HepG2 (cell line): Measurements from ENCODE around the gene SFXN1. TPM values are rescaled to one million over a fixed set of nuclear protein-coding genes. Genes with fewer than 3 reads are reported as not detected.

Source experiments
- ATAC-seq: fragments of 200-7000 bp; cut with Tn5 transposase; 3 replicates; pipeline ENCODE4 v1.9.1; 2020; ENCODE audit warnings: mild to moderate bottlenecking, moderate library complexity
- BruUV-seq: library from RNA; stranded (reverse); fragments of 400-500 nt; replicated peaks from 2 replicates; lab custom pipeline; 2021; lab: Mats Ljungman, UMichigan
- CTCF ChIA-PET: fragments of 300-600 bp; formaldehyde crosslinking; extraction: SDS; loops from one replicate; lab custom pipeline; 2021; ENCODE audit warnings: low total read pairs, inconsistent platforms, low intra/inter-chr PET ratio; lab: Yijun Ruan, JAX
- POLR2A ChIA-PET: fragments of 350-600 bp; sonication (Branson Sonifier 250); formaldehyde crosslinking; loops from one replicate; lab custom pipeline; 2020; ENCODE audit warnings: antibody characterized with exemption, inconsistent platforms; lab: Yijun Ruan, JAX
- DNase-seq: peaks from one replicate; pipeline ENCODE4 v3.0.0-alpha.2; 2015; ENCODE audit warnings: low spot score
- FAIRE-seq: peaks from 3 replicates; lab custom pipeline; 2011; peaks lifted over from hg19 to GRCh38; lab: Jason Lieb, UNC
- H2AFZ ChIP-seq: one replicate; pipeline ENCODE4 v1.6.1; 2011; ENCODE audit warnings: low read length, inconsistent platforms
- H3K27ac ChIP-seq: fragments of 300-600 bp; 3 replicates; pipeline ENCODE4 v1.8.0; 2011; ENCODE audit warnings: mixed run types, mild to moderate bottlenecking, mixed read lengths, low read length, inconsistent platforms; ENCODE audit not compliant: insufficient read depth; ENCODE audit errors: extremely low read length
- H3K27me3 ChIP-seq, 2 experiments: fragments of 200-600 bp in 1 of 2; 2 replicates in 1 of 2; 3 replicates in 1 of 2; pipeline versions ENCODE4 v1.6.0 to v1.8.0; 2011; ENCODE audit warnings: low read length in 2 of 2, mild to moderate bottlenecking in 2 of 2, moderate library complexity in 2 of 2, inconsistent platforms in 1 of 2; ENCODE audit not compliant: insufficient read depth in 2 of 2, control insufficient read depth in 1 of 2
- H3K36me3 ChIP-seq, 2 experiments: fragments of 200-600 bp in 1 of 2; replicated peaks in 1 of 2; 2 replicates in 1 of 2; 3 replicates in 1 of 2; pipeline versions ENCODE4 v1.5.1 to v1.8.0; 2011; ENCODE audit warnings: low read length in 2 of 2, inconsistent platforms in 1 of 2; ENCODE audit not compliant: insufficient read depth in 2 of 2, control insufficient read depth in 1 of 2
- H3K4me1 ChIP-seq: 2 replicates; pipeline ENCODE4 v1.5.1; 2012; ENCODE audit warnings: low read length, inconsistent platforms; ENCODE audit not compliant: insufficient read depth
- H3K4me2 ChIP-seq: 2 replicates; pipeline ENCODE4 v1.6.0; 2011; ENCODE audit warnings: low read depth, low read length, inconsistent platforms
- H3K4me3 ChIP-seq, 3 experiments: fragments of 200-600 bp in 1 of 3; sonication (generic), shearing (Covaris generic) in 1 of 3; replicated peaks in 1 of 3; 2 replicates each; pipeline ENCODE4 v1.5.1; 2011 to 2016; ENCODE audit warnings: low read length in 3 of 3, inconsistent platforms in 2 of 3, low read depth in 2 of 3, mild to moderate bottlenecking in 2 of 3, control low read depth in 1 of 3, mixed read lengths in 1 of 3; ENCODE audit not compliant: insufficient read depth in 1 of 3
- H3K79me2 ChIP-seq: one replicate; pipeline ENCODE4 v1.6.1; 2011; ENCODE audit warnings: low read length, inconsistent platforms; ENCODE audit not compliant: insufficient read depth
- H3K9ac ChIP-seq: 2 replicates; pipeline ENCODE4 v1.6.0; 2011; ENCODE audit warnings: mild to moderate bottlenecking, low read depth, low read length, inconsistent platforms; ENCODE audit not compliant: insufficient read depth
- H3K9me3 ChIP-seq: 2 replicates; pipeline ENCODE4 v1.5.1; 2012; ENCODE audit warnings: mild to moderate bottlenecking, low read length
- H4K20me1 ChIP-seq: 2 replicates; pipeline ENCODE4 v1.6.0; 2011; ENCODE audit warnings: inconsistent platforms, mild to moderate bottlenecking, low read length, moderate library complexity; ENCODE audit not compliant: insufficient read depth
- CCDC6 ChIP-seq: sonication (generic); formaldehyde crosslinking; IDR thresholded peaks from 2 replicates; pipeline ENCODE4 v1.8.1; 2022; ENCODE audit warnings: mild to moderate bottlenecking, missing genetic modification reagents, moderate library complexity
- MEF2D ChIP-seq: sonication (generic); formaldehyde crosslinking; IDR thresholded peaks from 2 replicates; pipeline ENCODE4 v1.5.1; 2020; ENCODE audit warnings: mild to moderate bottlenecking, missing genetic modification reagents
- STAG1 ChIP-seq: sonication (generic); formaldehyde crosslinking; IDR thresholded peaks from 2 replicates; pipeline ENCODE4 v1.4.0; 2020; ENCODE audit warnings: missing genetic modification reagents
- ZSCAN20 ChIP-seq: sonication (generic); formaldehyde crosslinking; IDR thresholded peaks from 2 replicates; pipeline ENCODE4 v1.4.0; 2020; ENCODE audit warnings: missing genetic modification reagents, mild to moderate bottlenecking, borderline replicate concordance
- WGBS: methylation state at CpG from one replicate; pipeline ENCODE4 v1.1.6; 2017; ENCODE audit warnings: low lambda C conversion rate; 5-methylcytosine and 5-hydroxymethylcytosine counted together
- in situ Hi-C: cut with HindIII; loops from 2 replicates; pipeline ENCODE4 v1.10.0; 2017; ENCODE audit warnings: low pct_unique_long_range_greater_than_20kb; ENCODE audit not compliant: extremely low pct_ligation_motif_present
- intact Hi-C: fragments of 100-400 bp; cut with micrococcal nuclease; formaldehyde crosslinking; loops from one replicate; pipeline ENCODE4 v1.10.0; 2022; ENCODE audit not compliant: unreplicated experiment
- polyA plus RNA-seq, 8 experiments: library from polyadenylated mRNA; depleted of rRNA in 3 of 8; stranded (reverse) in 7 of 8; unstranded in 1 of 8; fragments of >200 nt; fragmentation: Illumina TruSeq in 4 of 8; extraction: Trizol in 4 of 8; gene quantifications; 2 replicates each; pipeline versions ENCODE4 v1.2.1 to v1.2.3, GENCODE V29; 2011 to 2016; ENCODE audit warnings: low read depth in 4 of 8, missing spikeins in 1 of 8, mixed read lengths in 1 of 8; ENCODE audit not compliant: insufficient read depth in 1 of 8
- total RNA-seq, 5 experiments: library from RNA; depleted of rRNA; stranded (reverse); fragments of >200 nt; fragmentation: Illumina TruSeq; extraction: Trizol; gene quantifications; 2 replicates each; pipeline ENCODE4 v1.2.3, GENCODE V29; 2016; ENCODE audit warnings: low read depth in 1 of 5
- TF ChIP-seq, protein P1 (sequence below): sonication (generic); formaldehyde crosslinking; IDR thresholded peaks from 2 replicates; pipeline ENCODE4 v1.8.0; 2022; ENCODE audit warnings: mild to moderate bottlenecking, missing genetic modification reagents; ENCODE audit not compliant: insufficient replicate concordance

SFXN1 gene
- total and polyA plus RNA-seq, 2 of the 13 experiments (the other 11 are each of a cell fraction or from before 2014, with no cell fraction given): 122 to 135 TPM

DNA sequence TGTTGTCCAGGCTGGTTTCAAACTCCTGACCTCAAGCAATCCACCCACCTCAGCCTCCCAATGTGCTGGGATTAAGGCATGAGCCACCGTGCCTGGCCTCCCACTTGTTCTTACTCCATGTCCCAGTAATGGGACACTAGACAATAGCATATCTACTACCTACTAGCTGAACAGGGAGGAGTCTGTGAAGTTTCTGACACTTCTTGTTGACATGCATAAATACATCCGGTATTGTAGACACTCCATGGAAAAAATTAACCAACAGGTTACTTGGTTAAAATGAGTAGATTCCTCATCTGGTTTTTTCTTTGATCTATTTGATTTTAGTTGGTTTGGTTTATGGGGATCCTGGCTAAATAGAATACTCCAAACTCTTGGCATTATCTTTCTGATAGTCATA lies 88.3 kb downstream of the SFXN1 start:
- in situ Hi-C loops: no loop called here
- Histone ChIP-seq H3K27ac (no peak overlapping the region), H4K20me1 (no peaks in the 10 kb centered on the region), H2AFZ (no peak overlapping the region)
- DNase-seq: no peak
- POLR2A ChIA-PET: no interaction called here
- BruUV-seq: no TSS peak
- no peak for TF ChIP-seq CCDC6 (CRISPR knock-in tag)
- TF ChIP-seq, protein P1, sequence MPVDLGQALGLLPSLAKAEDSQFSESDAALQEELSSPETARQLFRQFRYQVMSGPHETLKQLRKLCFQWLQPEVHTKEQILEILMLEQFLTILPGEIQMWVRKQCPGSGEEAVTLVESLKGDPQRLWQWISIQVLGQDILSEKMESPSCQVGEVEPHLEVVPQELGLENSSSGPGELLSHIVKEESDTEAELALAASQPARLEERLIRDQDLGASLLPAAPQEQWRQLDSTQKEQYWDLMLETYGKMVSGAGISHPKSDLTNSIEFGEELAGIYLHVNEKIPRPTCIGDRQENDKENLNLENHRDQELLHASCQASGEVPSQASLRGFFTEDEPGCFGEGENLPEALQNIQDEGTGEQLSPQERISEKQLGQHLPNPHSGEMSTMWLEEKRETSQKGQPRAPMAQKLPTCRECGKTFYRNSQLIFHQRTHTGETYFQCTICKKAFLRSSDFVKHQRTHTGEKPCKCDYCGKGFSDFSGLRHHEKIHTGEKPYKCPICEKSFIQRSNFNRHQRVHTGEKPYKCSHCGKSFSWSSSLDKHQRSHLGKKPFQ (CRISPR knock-in tag): no peak
- TF ChIP-seq, all 625 proteins: peak for 0
- H3K36me3 ChIP-seq: no peaks in the 10 kb centered on the region
- H3K4me1 ChIP-seq: peaks cover 3% of the 10 kb centered on the region
- intact Hi-C loops: no loop called here
- H3K79me2 ChIP-seq: no peaks in the 10 kb centered on the region
- no peak for ATAC-seq
- no peak overlapping the region for H3K4me3 ChIP-seq
- peaks cover 3 to 23% of the 10 kb centered on the region in 2 experiments; a peak in 3 of 5 replicates for H3K27me3 ChIP-seq
- no peak overlapping the region for H3K4me2 ChIP-seq
- H3K9me3 ChIP-seq: no peaks in the 10 kb centered on the region
- CTCF ChIA-PET: no interaction called here
- no peak overlapping the region for H3K9ac ChIP-seq
- no peak for FAIRE-seq
- whole genome bisulfite sequencing: 0% methylated on average over 2 of the region's 2 CpGs

DNA sequence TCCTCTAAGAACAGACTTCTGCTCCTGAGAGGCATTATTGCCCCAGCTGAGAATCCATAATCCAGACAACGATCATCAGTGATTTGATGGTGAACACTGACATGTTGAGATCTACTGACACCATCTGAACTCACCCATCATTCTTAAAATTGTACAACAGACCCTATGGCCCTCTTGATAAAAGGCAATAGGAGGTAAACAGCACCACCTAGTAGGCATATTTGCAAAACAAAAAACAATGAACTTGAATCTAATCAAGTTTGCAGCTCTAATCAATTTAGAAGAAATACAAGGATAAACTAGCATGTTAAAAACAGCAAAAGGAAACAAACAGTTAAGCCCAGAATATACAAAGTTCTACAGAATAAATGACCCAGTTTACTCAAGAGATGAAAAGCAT lies 89.6 kb downstream of the SFXN1 start:
- Histone ChIP-seq H3K4me1 (no peaks in the 10 kb centered on the region), H3K36me3 (no peaks in the 10 kb centered on the region), H4K20me1 (no peaks in the 10 kb centered on the region), H3K9me3 (no peaks in the 10 kb centered on the region), H2AFZ (no peak overlapping the region), H3K9ac (no peak overlapping the region), H3K4me3 (no peak overlapping the region), H3K79me2 (no peaks in the 10 kb centered on the region), H3K27me3 (peaks cover 3 to 27% of the 10 kb centered on the region in 2 experiments; a peak in 3 of 5 replicates)
- no peak for DNase-seq
- WGBS: 9% methylated on average over 1 of the region's 1 CpG
- no TSS peak for BruUV-seq
- POLR2A ChIA-PET: no interaction called here
- TF ChIP-seq STAG1 (peak; percentile 32), ZSCAN20 (CRISPR knock-in tag) (no peak), MEF2D (CRISPR knock-in tag) (no peak)
- TF ChIP-seq, all 625 proteins: peak for 1
- CTCF ChIA-PET: interaction anchor here (0.9 kb wide), 1 partner anchor 617 kb away, joined by 5 read pairs; no protein-coding TSS in a partner anchor
- FAIRE-seq (no peak), ATAC-seq (no peak)
- H3K4me2 ChIP-seq: no peak overlapping the region
- no peak overlapping the region for H3K27ac ChIP-seq
- intact Hi-C loops: no loop called here
- in situ Hi-C loops: no loop called here
